ENCODE measurements around the gene CYP19A1. TPM values are rescaled to one million over a fixed set of nuclear protein-coding genes. Genes with fewer than 3 reads are reported as not detected.

CYP19A1 gene
- total and polyA plus RNA-seq, 2 donors (not counting 1 experiment from before 2014, with no cell fraction given), result not detected

DNA sequence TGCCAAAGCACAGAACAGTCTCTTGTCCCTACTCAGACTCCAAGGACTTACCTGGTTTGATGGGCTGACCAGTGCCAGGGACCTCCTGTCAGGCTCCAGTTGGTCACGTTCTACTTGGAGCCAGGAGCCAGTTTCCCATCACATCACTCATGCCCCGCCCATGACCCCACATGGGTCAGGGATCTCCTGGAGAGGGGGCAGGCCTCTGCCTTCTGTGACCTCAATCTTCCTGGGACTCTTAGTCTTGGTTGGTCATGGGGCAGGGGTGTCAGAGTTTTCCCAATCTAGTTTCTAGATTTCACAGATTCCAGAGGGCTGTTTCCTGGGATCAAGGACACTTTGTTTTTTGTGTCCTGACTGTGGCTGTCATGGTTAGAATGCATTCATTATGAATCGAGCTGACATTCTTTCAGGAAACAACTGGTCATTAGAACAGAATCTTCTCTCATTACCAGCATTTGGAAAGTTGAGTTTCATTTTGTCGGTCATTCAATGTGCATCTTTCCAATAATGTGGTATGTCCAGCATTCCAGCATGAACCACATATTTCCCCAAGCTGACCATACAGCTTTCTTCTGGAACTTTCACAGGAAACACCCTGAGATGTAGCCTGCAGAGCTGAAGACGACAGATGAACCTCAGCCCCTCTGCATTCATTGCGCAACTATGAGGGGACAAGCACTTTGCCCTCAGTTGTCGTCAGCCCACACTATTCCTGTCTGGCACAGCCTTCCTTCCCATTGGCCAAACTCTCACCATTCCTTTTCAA is 19.8 kb downstream of the CYP19A1 start:
- H3K9ac ChIP-seq (ENCODE audit: low read length), result no peak overlapping the region
- ATAC-seq (ENCODE audit: low read depth), result no peak
- ChIA-PET POLR2A (no interaction called here), CTCF (interaction anchor here (0.6 kb wide), 1 partner anchor 24 kb away, joined by 3 read pairs; no protein-coding TSS in a partner anchor)
- H3K27me3 ChIP-seq (replicated peaks in 1 of 4; ENCODE audit: control extremely low read depth in 1 of 4, control insufficient read depth in 3 of 4, insufficient read depth in 4 of 4, low read length in 3 of 4), result no peaks in the 10 kb centered on the region
- H3K27ac ChIP-seq (ENCODE audit: low read length in 2 of 2), result no peak overlapping the region
- H3K36me3 ChIP-seq (replicated peaks in 1 of 2; ENCODE audit: control extremely low read depth in 1 of 2, control insufficient read depth in 1 of 2, extremely low read depth in 1 of 2, insufficient read depth in 2 of 2, low read length in 1 of 2), result no peaks in the 10 kb centered on the region
- H3K79me2 ChIP-seq (ENCODE audit: control insufficient read depth, insufficient read depth, low read length), result no peaks in the 10 kb centered on the region
- no peak overlapping the region for H2AFZ ChIP-seq (ENCODE audit: insufficient read depth, low read depth, low read length, poor library complexity, severe bottlenecking)
- no peak overlapping the region for H3K4me3 ChIP-seq (ENCODE audit: control extremely low read depth in 1 of 5, extremely low read depth in 1 of 5, insufficient read depth in 1 of 5, low read depth in 2 of 5, low read length in 4 of 5)
- H3K9me3 ChIP-seq (ENCODE audit: control extremely low read depth in 1 of 3, control insufficient read depth in 2 of 3, insufficient read depth in 1 of 3, low read length in 2 of 3), result no peaks in the 10 kb centered on the region
- H3K4me3 Mint-ChIP-seq, result no peak overlapping the region
- DNase-seq, result no peak
- no peaks in the 10 kb centered on the region for H3K4me1 ChIP-seq (ENCODE audit: control insufficient read depth in 2 of 2, insufficient read depth in 2 of 2, low read length in 2 of 2)
- H3K4me2 ChIP-seq (replicated peaks; ENCODE audit: low read depth, low read length, poor library complexity, severe bottlenecking), result no peak overlapping the region
- intact Hi-C loops (cut with micrococcal nuclease), result no loop called here
- H3K4me1 Mint-ChIP-seq, result no peaks in the 10 kb centered on the region
- no peak overlapping the region for H3K27ac Mint-ChIP-seq
- H3K27me3 Mint-ChIP-seq, result peaks cover 7% of the 10 kb centered on the region
- no peaks in the 10 kb centered on the region for H4K20me1 ChIP-seq (ENCODE audit: control insufficient read depth, insufficient read depth, low read length, poor library complexity, severe bottlenecking)
- no peaks in the 10 kb centered on the region for H3K9me3 Mint-ChIP-seq (ENCODE audit: insufficient read depth)
- TF ChIP-seq CTCF (IDR thresholded peaks at IDR 0.05) (no peak), EZH2 (IDR thresholded peaks at IDR 0.05; ENCODE audit: borderline replicate concordance, insufficient read depth, low read depth, low read length, poor library complexity, severe bottlenecking) (no peak)
- WGBS (ENCODE audit: insufficient coverage), result 85% methylated on average over 5 of the region's 7 CpGs

- Mint-ChIP-seq H3K4me1 (no peaks in the 10 kb centered on the region), H3K27ac (no peak overlapping the region), H3K4me3 (no peak overlapping the region), H3K27me3 (peaks cover 10% of the 10 kb centered on the region), H3K9me3 (ENCODE audit: insufficient read depth) (no peaks in the 10 kb centered on the region)
- ChIA-PET CTCF (no interaction called here), POLR2A (no interaction called here)
- H2AFZ ChIP-seq (ENCODE audit: insufficient read depth, low read depth, low read length, poor library complexity, severe bottlenecking), result no peak overlapping the region
- no CpG with 5 or more reads among the region's 1 CpG for WGBS (ENCODE audit: insufficient coverage)
- DNase-seq (no peak), ATAC-seq (ENCODE audit: low read depth) (no peak)
- H3K4me1 ChIP-seq (ENCODE audit: control insufficient read depth in 2 of 2, insufficient read depth in 2 of 2, low read length in 2 of 2), result no peaks in the 10 kb centered on the region
- H3K9me3 ChIP-seq (ENCODE audit: control extremely low read depth in 1 of 3, control insufficient read depth in 2 of 3, insufficient read depth in 1 of 3, low read length in 2 of 3), result no peaks in the 10 kb centered on the region
- intact Hi-C loops (cut with micrococcal nuclease), result no loop called here
- no peak overlapping the region for H3K9ac ChIP-seq (ENCODE audit: low read length)
- TF ChIP-seq EZH2 (IDR thresholded peaks at IDR 0.05; ENCODE audit: borderline replicate concordance, insufficient read depth, low read depth, low read length, poor library complexity, severe bottlenecking) (no peak), CTCF (IDR thresholded peaks at IDR 0.05) (no peak)
- no peaks in the 10 kb centered on the region for H3K27me3 ChIP-seq (replicated peaks in 1 of 4; ENCODE audit: control extremely low read depth in 1 of 4, control insufficient read depth in 3 of 4, insufficient read depth in 4 of 4, low read length in 3 of 4)
- H3K4me2 ChIP-seq (replicated peaks; ENCODE audit: low read depth, low read length, poor library complexity, severe bottlenecking), result no peak overlapping the region
- H3K36me3 ChIP-seq (replicated peaks in 1 of 2; ENCODE audit: control extremely low read depth in 1 of 2, control insufficient read depth in 1 of 2, extremely low read depth in 1 of 2, insufficient read depth in 2 of 2, low read length in 1 of 2), result no peaks in the 10 kb centered on the region
- H3K27ac ChIP-seq (ENCODE audit: low read length in 2 of 2), result no peak overlapping the region
- H4K20me1 ChIP-seq (ENCODE audit: control insufficient read depth, insufficient read depth, low read length, poor library complexity, severe bottlenecking), result no peaks in the 10 kb centered on the region
- no peak overlapping the region for H3K4me3 ChIP-seq (ENCODE audit: control extremely low read depth in 1 of 5, extremely low read depth in 1 of 5, insufficient read depth in 1 of 5, low read depth in 2 of 5, low read length in 4 of 5)
- no peaks in the 10 kb centered on the region for H3K79me2 ChIP-seq (ENCODE audit: control insufficient read depth, insufficient read depth, low read length)
These were observed 21.8 kb downstream of the CYP19A1 start for GRCh38 chr15:51316636-51317035.
